Measurements from ENCODE around the gene DNAJA3.

Gene DNAJA3

GRCh38 chr16:4494746-4495490, 69.2 kb downstream of the DNAJA3 start:
- Histone ChIP-seq H3K4me3 (ENCODE audit: low read depth, low read length) (no peak overlapping the region), H3K27ac (no peak overlapping the region; the same call in 1 of the 2 replicates), H3K27me3 (ENCODE audit: insufficient read depth, low read depth, severe bottlenecking) (no peaks in the 10 kb centered on the region), H3K36me3 (peaks cover 39% of the 10 kb centered on the region), H3K9me3 (ENCODE audit: severe bottlenecking) (no peaks in the 10 kb centered on the region)
- DNase-seq = no peak
- TF ChIP-seq CTCF (IDR thresholded peaks at IDR 0.05; ENCODE audit: low read depth, low read length) = no peak

DNA sequence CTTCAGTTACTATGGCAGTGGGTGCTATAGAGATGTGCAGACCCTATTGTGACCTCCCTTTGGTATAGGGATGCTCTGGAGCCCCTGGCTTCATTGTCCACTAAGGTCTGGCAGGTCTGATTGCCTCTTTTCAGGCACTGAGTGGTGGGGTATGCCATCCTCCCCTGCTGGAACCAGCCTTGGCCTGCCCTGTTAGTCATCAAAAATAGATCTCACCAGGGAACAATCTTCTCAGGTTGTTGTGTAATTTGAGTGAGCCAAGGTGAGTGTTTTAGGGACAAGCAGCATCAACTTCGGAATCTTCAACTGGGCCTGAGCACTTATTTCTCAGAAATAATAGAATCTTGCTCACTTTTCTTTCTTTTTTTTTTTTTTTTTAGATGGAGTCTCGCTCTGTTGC, 70.1 kb downstream of the DNAJA3 start:
- TF ChIP-seq CTCF (IDR thresholded peaks at IDR 0.05; ENCODE audit: low read depth, low read length) = no peak
- no peaks in the 10 kb centered on the region for H3K9me3 ChIP-seq (ENCODE audit: severe bottlenecking)
- no peak for DNase-seq
- H3K27ac ChIP-seq = no peak overlapping the region
- no peaks in the 10 kb centered on the region for H3K27me3 ChIP-seq (ENCODE audit: insufficient read depth, low read depth, severe bottlenecking)
- H3K36me3 ChIP-seq = peaks cover 33% of the 10 kb centered on the region
- no peak overlapping the region for H3K4me3 ChIP-seq (ENCODE audit: low read depth, low read length)

DNA sequence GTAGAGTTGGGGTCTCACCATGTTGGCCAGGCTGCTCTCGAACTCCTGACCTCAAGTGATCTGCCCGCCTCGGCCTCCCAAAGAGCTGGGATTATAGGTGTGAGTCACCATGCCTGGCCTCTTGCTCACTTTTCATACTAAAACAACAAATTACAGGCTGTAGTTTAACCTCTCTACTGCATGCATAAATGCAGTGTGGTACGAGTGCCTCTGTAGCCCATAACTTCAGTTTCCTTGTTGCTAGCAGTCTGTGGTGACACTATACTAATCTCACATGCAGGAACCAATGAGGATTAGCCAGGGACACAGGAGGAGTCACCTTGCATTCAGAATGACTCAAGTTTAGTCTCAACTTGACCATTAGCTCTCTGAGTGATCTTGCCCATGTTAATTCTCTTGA, 70.6 kb downstream of the DNAJA3 start:
- Histone ChIP-seq H3K27me3 (ENCODE audit: insufficient read depth, low read depth, severe bottlenecking) (no peaks in the 10 kb centered on the region), H3K9me3 (ENCODE audit: severe bottlenecking) (no peaks in the 10 kb centered on the region), H3K36me3 (peaks cover 28% of the 10 kb centered on the region), H3K27ac (no peak overlapping the region), H3K4me3 (ENCODE audit: low read depth, low read length) (no peak overlapping the region)
- TF ChIP-seq CTCF (IDR thresholded peaks at IDR 0.05; ENCODE audit: low read depth, low read length) = no peak
- no peak for DNase-seq

- Histone ChIP-seq H3K4me3 (ENCODE audit: low read depth, low read length) (no peak overlapping the region), H3K27me3 (ENCODE audit: insufficient read depth, low read depth, severe bottlenecking) (no peaks in the 10 kb centered on the region), H3K27ac (peak overlapping the region; percentile 55), H3K9me3 (ENCODE audit: severe bottlenecking) (no peaks in the 10 kb centered on the region), H3K36me3 (peaks cover 11% of the 10 kb centered on the region)
- no peak for DNase-seq
- no peak for TF ChIP-seq CTCF (IDR thresholded peaks at IDR 0.05; ENCODE audit: low read depth, low read length)
Measured at GRCh38 chr16:4498546-4499195, 73.0 kb downstream of the DNAJA3 start.

DNA sequence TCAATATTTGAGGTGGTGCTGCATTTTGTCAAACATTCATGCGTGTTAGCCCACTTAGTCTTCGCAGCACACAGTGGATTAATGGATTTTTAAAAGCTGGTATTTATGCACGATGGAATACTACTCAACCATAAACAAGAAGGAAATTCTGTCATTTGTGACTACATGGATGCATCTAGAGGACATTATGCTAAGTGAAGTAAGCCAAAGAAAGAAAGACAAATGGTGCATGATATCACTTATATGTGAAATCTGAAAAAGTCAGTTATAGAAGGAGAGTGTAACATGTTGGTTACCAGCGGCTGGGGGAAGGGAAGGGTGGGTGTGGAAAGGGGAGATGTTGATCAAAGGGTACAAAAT, 73.5 kb downstream of the DNAJA3 start:
- Histone ChIP-seq H3K27ac (no peak overlapping the region; the same call in 1 of the 2 replicates), H3K9me3 (ENCODE audit: severe bottlenecking) (no peaks in the 10 kb centered on the region), H3K36me3 (peaks cover 11% of the 10 kb centered on the region), H3K27me3 (ENCODE audit: insufficient read depth, low read depth, severe bottlenecking) (no peaks in the 10 kb centered on the region), H3K4me3 (ENCODE audit: low read depth, low read length) (no peak overlapping the region)
- DNase-seq = no peak
- no peak for TF ChIP-seq CTCF (IDR thresholded peaks at IDR 0.05; ENCODE audit: low read depth, low read length)

Measured in WERI-Rb-1 (cell line).